Stimulated activated naive B cell treated with anti-CD40 and anti-IgM and Interleukin-4, amounts not matched to agents 10 μg/mL and 1 μg/mL and 100 μg/mL, for 72 hours (primary cell): ENCODE results near the gene DDRGK1.

ENCODE experiments used
- ATAC-seq, 2 donors: fragments of 150-1000 bp; cut with Tn5 transposase; replicated peaks; 2 replicates each; pipeline ENCODE4 v1.10.0; 2021; ENCODE audit warnings: moderate library complexity in 1 of 2
- DNase-seq: peaks from one replicate; pipeline ENCODE4 v3.0.0; 2021
- H3K27ac Mint-ChIP-seq: one replicate; pipeline ENCODE4 v1.8.0; 2022; ENCODE audit warnings: mild to moderate bottlenecking, mixed read lengths
- H3K27me3 Mint-ChIP-seq, 2 donors: one replicate each; pipeline ENCODE4 v1.8.0; 2022; ENCODE audit warnings: mixed read lengths in 2 of 2
- H3K36me3 Mint-ChIP-seq, 2 donors: one replicate each; pipeline ENCODE4 v1.8.0; 2022; ENCODE audit warnings: mixed read lengths in 2 of 2, mild to moderate bottlenecking in 1 of 2
- H3K4me1 Mint-ChIP-seq, 2 donors: one replicate each; pipeline ENCODE4 v1.8.0; 2022; ENCODE audit warnings: mixed read lengths in 2 of 2, mild to moderate bottlenecking in 1 of 2
- H3K4me3 Mint-ChIP-seq, 2 donors: one replicate each; pipeline ENCODE4 v1.8.0; 2022; ENCODE audit warnings: mild to moderate bottlenecking in 2 of 2, mixed read lengths in 2 of 2, moderate library complexity in 1 of 2
- H3K9me3 Mint-ChIP-seq, 2 donors: one replicate each; pipeline ENCODE4 v1.8.0; 2022; ENCODE audit warnings: mixed read lengths in 2 of 2, mild to moderate bottlenecking in 1 of 2

The DDRGK1 gene

GRCh38 chr20:3239867-3240775, 35.6 kb upstream of the DDRGK1 start:
- peak overlapping the region; percentile 84 for H3K27ac Mint-ChIP-seq
- H3K4me1 Mint-ChIP-seq: peaks cover 8 to 22% of the 10 kb centered on the region in 2 donors
- DNase-seq (no peak), ATAC-seq (no peak)
- peak overlapping the region; percentile 88 to 92 for H3K4me3 Mint-ChIP-seq
- H3K36me3 Mint-ChIP-seq: no peaks in the 10 kb centered on the region
- peaks cover 62 to 85% of the 10 kb centered on the region in 2 donors for H3K27me3 Mint-ChIP-seq
- no peaks in the 10 kb centered on the region for H3K9me3 Mint-ChIP-seq

- peak within 1 kb of the TSS; percentile 88 to 92 for H3K4me3 Mint-ChIP-seq
- peak within 1 kb of the TSS; percentile 84 for H3K27ac Mint-ChIP-seq
- H3K4me1 Mint-ChIP-seq: peaks cover 8 to 22% of the 10 kb centered on the region in 2 donors
- H3K27me3 Mint-ChIP-seq: peaks cover 64 to 79% of the 10 kb centered on the region in 2 donors
- H3K36me3 Mint-ChIP-seq: no peaks in the 10 kb centered on the region
- DNase-seq (no peak), ATAC-seq (peak; percentile 69 to 74)
- no peaks in the 10 kb centered on the region for H3K9me3 Mint-ChIP-seq
These were observed 34.8 kb upstream of the DDRGK1 start, which contains the start of gene SLC4A11 for GRCh38 chr20:3239026-3239866. Gene SLC4A11, minus strand, starts transcription at chr20:3239190. Its CDS starts 53 bp downstream, at chr20:3239137.

GRCh38 chr20:3238616-3239025, 34.1 kb upstream of the DDRGK1 start:
- no peak overlapping the region for H3K27ac Mint-ChIP-seq
- ATAC-seq (peak; percentile 67 to 70), DNase-seq (no peak)
- no peaks in the 10 kb centered on the region for H3K9me3 Mint-ChIP-seq
- peak overlapping the region; percentile 81 to 84 for H3K4me3 Mint-ChIP-seq
- peaks cover 8 to 22% of the 10 kb centered on the region in 2 donors for H3K4me1 Mint-ChIP-seq
- no peaks in the 10 kb centered on the region for H3K36me3 Mint-ChIP-seq
- H3K27me3 Mint-ChIP-seq: peaks cover 60 to 73% of the 10 kb centered on the region in 2 donors

- Mint-ChIP-seq H3K9me3 (no peaks in the 10 kb centered on the region), H3K27me3 (peaks cover 58 to 69% of the 10 kb centered on the region in 2 donors), H3K36me3 (no peaks in the 10 kb centered on the region), H3K4me1 (peaks cover 8 to 22% of the 10 kb centered on the region in 2 donors), H3K4me3 (peak overlapping the region; percentile 81 to 84), H3K27ac (no peak overlapping the region)
- DNase-seq: no peak
- peak; percentile 26 to 33 for ATAC-seq
These were observed 33.6 kb upstream of the DDRGK1 start for GRCh38 chr20:3237958-3238615.

GRCh38 chr20:3237011-3237957, 32.8 kb upstream of the DDRGK1 start:
- DNase-seq (no peak), ATAC-seq (no peak)
- Mint-ChIP-seq H3K4me3 (peak overlapping the region; percentile 81 to 84), H3K27me3 (peaks cover 56 to 65% of the 10 kb centered on the region in 2 donors), H3K4me1 (peaks cover 8 to 22% of the 10 kb centered on the region in 2 donors), H3K36me3 (no peaks in the 10 kb centered on the region), H3K27ac (no peak overlapping the region), H3K9me3 (no peaks in the 10 kb centered on the region)

- DNase-seq: no peak
- H3K4me1 Mint-ChIP-seq: peaks cover 8 to 17% of the 10 kb centered on the region in 2 donors
- H3K9me3 Mint-ChIP-seq: no peaks in the 10 kb centered on the region
- no peaks in the 10 kb centered on the region for H3K36me3 Mint-ChIP-seq
- H3K4me3 Mint-ChIP-seq: no peak overlapping the region
- no peak overlapping the region for H3K27ac Mint-ChIP-seq
- H3K27me3 Mint-ChIP-seq: peaks cover 45 to 52% of the 10 kb centered on the region in 2 donors
- no peak for ATAC-seq
These were observed 31.3 kb upstream of the DDRGK1 start for GRCh38 chr20:3235666-3236324.

- Mint-ChIP-seq H3K27ac (no peak overlapping the region), H3K4me3 (no peak overlapping the region), H3K9me3 (no peaks in the 10 kb centered on the region), H3K36me3 (no peaks in the 10 kb centered on the region), H3K4me1 (peaks cover 1 to 7% of the 10 kb centered on the region in 2 donors), H3K27me3 (peaks cover 36 to 37% of the 10 kb centered on the region in 2 donors)
- ATAC-seq (no peak), DNase-seq (no peak)
These were observed 29.6 kb upstream of the DDRGK1 start for GRCh38 chr20:3233991-3234498.

- Mint-ChIP-seq H3K27me3 (peaks cover 34 to 36% of the 10 kb centered on the region in 2 donors), H3K27ac (no peak overlapping the region), H3K9me3 (no peaks in the 10 kb centered on the region), H3K4me3 (no peak overlapping the region), H3K36me3 (peaks cover 0 to 4% of the 10 kb centered on the region in 2 donors), H3K4me1 (peaks cover 0 to 7% of the 10 kb centered on the region in 2 donors)
- ATAC-seq (no peak), DNase-seq (no peak)
These were observed 28.9 kb upstream of the DDRGK1 start for GRCh38 chr20:3233131-3233990.

GRCh38 chr20:3231889-3232588, 27.6 kb upstream of the DDRGK1 start:
- ATAC-seq: no peak
- no peaks in the 10 kb centered on the region for H3K4me1 Mint-ChIP-seq

GRCh38 chr20:3231116-3231515, 26.6 kb upstream of the DDRGK1 start:
- DNase-seq (no peak), ATAC-seq (no peak)
- Mint-ChIP-seq H3K27me3 (peaks cover 12 to 16% of the 10 kb centered on the region in 2 donors), H3K27ac (no peak overlapping the region), H3K4me3 (no peak overlapping the region), H3K4me1 (peaks cover 1 to 4% of the 10 kb centered on the region in 2 donors), H3K36me3 (peaks cover 5 to 16% of the 10 kb centered on the region in 2 donors), H3K9me3 (no peaks in the 10 kb centered on the region)

More at GRCh38 chr20:3231889-3232588, 27.6 kb upstream of the DDRGK1 start:
- no peak for DNase-seq
- Mint-ChIP-seq H3K4me3 (no peak overlapping the region), H3K36me3 (peaks cover 3 to 8% of the 10 kb centered on the region in 2 donors), H3K27me3 (peaks cover 21 to 25% of the 10 kb centered on the region in 2 donors), H3K9me3 (no peaks in the 10 kb centered on the region), H3K27ac (no peak overlapping the region)

- no peak overlapping the region for H3K4me3 Mint-ChIP-seq
- H3K27me3 Mint-ChIP-seq: peaks cover 0 to 3% of the 10 kb centered on the region in 2 donors
- ATAC-seq: no peak
- H3K27ac Mint-ChIP-seq: no peak overlapping the region
- peaks cover 5 to 19% of the 10 kb centered on the region in 2 donors for H3K36me3 Mint-ChIP-seq
- H3K4me1 Mint-ChIP-seq: peaks cover 1 to 6% of the 10 kb centered on the region in 2 donors
- no peak for DNase-seq
- H3K9me3 Mint-ChIP-seq: no peaks in the 10 kb centered on the region
These were observed 25.3 kb upstream of the DDRGK1 start for GRCh38 chr20:3229798-3230197.
